NCI-H526 (cell line): ENCODE data around the gene PITPNM3.
"Not testable (repeated sequence)": the region's sequence is repeated elsewhere in the genome, so short reads cannot be mapped to it uniquely, and the experiment has no call there.

Experiments used
- DNase-seq, 2 experiments: peaks; one replicate each; lab custom pipeline; 2025; lab: John Stamatoyannopoulos, UW

The PITPNM3 gene

GRCh38 chr17:6574687-6575595 lies 18.6 kb upstream of the PITPNM3 start:
- DNase-seq, result no peak

GRCh38 chr17:6573982-6574686 lies 17.8 kb upstream of the PITPNM3 start:
- no peak for DNase-seq

GRCh38 chr17:6573495-6573894 lies 17.1 kb upstream of the PITPNM3 start:
- not testable (repeated sequence) for DNase-seq

GRCh38 chr17:6572972-6573370 lies 16.6 kb upstream of the PITPNM3 start:
- no peak for DNase-seq

DNA sequence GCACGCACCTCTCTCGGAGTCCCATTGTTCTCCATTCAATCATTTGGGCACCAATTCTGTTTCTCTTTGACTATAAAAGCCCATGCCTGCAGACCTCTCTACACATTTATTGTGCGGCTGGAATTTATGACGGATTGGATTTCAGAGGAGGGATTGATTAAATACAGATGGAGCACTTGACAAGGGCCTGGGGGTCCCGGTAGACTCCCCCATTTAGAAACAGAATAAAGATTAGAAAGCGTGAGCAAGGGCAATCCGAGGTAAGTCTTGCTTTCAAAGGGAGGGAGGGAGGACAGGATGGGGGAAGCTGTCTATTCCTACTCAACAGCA lies 15.1 kb upstream of the PITPNM3 start:
- no peak for DNase-seq

GRCh38 chr17:6570731-6571451 lies 14.5 kb upstream of the PITPNM3 start:
- DNase-seq, result no peak

DNA sequence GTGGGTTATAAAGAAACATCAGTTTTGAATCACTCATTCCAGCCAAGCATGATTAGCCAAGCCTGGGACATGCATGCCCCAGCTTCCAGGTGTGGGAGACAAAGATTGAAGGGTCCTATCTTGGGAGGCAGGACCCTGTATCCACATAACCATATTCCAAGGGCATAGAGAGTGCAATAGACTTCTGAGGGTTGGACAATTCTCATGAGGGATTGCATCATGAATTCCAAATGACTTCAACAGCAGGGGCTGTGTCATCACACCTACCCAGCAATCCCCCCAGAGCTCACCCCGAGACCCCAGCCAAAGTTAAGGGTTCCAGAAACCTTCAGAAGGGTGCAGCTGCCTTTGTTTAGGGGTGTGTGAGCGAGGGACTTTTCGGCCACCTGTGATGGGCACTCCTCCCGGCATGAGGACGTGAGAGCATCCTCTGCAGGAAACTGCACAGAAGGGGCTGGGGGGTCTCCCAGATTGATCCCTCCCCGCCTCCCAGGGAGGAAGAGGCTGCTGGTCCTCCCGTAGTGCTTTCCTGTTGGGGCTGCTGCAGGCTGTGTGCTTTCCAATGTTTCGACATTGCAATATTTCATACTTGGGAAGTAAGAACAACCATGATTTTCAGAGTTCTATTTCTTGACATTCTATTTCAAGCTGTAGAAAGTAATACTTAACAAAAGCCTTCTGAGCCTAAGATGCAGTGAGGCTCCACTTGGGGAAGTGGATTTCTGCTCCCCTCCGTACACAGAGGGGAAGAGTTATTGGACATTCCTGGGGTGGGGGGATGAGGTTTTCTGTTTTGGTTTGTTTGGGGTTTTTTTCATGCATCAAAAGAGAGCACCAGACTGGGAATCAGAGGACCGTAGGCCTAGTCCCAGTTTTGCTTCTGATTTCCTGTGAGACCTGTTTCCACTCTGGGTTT lies 13.3 kb upstream of the PITPNM3 start:
- no peak for DNase-seq

GRCh38 chr17:6568184-6568758 lies 11.9 kb upstream of the PITPNM3 start:
- DNase-seq, result peak in 1 of 2 experiments; percentile 20

DNA sequence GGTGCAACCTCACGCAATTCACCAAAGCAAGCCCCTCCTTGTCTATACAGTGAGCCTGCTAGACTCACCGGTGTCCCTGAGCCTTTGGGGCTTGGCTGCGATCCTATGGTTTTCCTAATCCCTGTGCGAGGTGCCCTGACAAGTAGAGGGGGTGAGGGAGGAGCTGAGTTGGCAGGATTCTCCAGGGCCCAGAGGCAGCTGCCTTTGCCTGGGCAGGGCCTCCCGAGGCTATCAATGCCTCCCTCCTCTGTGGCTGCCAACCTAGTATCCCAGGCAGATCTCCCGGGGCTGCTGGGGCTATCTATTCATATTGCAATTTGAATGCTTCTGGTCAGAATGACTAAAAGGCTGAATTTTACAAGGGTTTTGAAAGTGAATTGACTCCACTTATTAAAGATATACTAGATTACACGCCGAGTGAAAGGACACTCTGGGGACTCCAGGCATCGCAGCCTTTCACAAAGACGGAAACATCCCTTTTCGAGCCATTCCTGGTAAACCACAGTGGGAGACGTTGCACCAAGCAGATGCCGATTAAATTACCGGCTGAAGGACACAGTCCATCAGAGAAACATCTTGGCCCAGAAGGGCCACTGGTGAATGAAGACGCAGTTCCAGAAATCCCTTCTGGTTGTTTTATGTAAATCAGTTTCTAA lies 11.3 kb upstream of the PITPNM3 start:
- DNase-seq, result peak in 1 of 2 experiments; percentile 35

DNA sequence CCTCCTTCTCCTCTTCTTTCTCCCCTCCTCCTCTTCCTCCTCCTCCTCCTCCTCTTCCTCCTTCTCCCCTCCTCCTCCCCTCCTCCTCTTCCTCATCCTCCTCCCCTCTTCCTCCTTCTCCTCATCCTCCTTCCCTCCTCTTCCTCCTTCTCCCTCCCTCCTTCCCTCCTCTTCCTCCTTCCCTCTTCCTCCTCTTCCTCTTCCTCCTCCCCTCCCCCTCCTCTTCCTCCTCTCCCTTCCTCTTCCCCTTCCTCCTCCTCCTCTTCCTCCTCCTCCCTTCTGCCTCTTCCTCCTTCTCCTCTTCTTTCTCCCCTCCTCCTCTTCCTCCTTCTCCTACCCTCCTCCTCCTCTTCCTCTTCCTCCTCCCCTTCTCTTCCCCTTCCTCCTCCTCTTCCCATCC lies 5.1 kb upstream of the PITPNM3 start:
- no peak for DNase-seq

- no peak for DNase-seq
These were observed 4.1 kb upstream of the PITPNM3 start for GRCh38 chr17:6560496-6560895.

GRCh38 chr17:6559753-6560215 lies 3.4 kb upstream of the PITPNM3 start:
- no peak for DNase-seq

GRCh38 chr17:6558932-6559752 lies 2.8 kb upstream of the PITPNM3 start:
- no peak for DNase-seq

DNA sequence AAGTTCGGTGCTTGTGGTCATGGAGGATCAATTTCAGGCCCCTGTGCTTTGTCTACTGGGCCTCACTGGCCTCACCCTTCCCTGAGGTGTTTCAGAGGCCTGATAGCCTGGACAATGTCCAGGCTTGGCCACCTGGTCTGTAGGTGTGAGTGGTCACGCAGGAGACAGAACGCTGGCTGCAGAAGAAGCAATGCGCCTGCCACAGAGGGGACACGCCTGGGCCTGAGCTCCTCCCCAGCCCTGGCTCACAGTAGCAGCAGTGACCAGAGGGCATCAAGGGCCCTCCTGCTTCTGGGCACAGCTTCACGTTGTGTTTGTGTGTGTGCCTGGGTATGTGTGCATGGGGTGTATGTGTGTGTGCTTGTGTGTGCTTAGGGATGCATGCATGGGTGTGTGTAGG lies 1.9 kb upstream of the PITPNM3 start:
- no peak for DNase-seq

DNA sequence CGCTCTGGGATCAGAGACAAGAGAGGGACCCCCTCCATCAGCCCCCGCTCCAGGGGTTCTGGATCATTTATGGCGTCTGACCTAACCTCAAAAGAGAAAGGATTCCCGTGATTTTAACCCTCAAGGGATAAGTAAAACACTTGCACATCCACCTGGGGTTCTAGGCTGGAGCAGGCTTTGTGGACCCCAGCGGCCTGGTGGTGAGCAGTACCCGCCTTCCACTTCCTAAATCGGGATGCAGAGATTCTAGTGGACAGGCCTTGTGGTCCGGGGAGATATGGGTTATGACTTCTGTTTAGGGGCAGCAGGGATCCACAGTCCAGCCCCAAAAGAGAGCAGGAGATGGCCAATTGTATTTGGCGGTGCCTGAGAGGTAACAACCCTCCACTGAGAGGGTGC lies 684 bp upstream of the PITPNM3 start:
- no peak for DNase-seq

- peak in 1 of 2 experiments; percentile 30 for DNase-seq
These were observed 829 bp downstream of the PITPNM3 start for GRCh38 chr17:6555331-6556120.

GRCh38 chr17:6554871-6555330 lies 1.5 kb downstream of the PITPNM3 start:
- peak in 1 of 2 experiments; percentile 30 for DNase-seq

DNA sequence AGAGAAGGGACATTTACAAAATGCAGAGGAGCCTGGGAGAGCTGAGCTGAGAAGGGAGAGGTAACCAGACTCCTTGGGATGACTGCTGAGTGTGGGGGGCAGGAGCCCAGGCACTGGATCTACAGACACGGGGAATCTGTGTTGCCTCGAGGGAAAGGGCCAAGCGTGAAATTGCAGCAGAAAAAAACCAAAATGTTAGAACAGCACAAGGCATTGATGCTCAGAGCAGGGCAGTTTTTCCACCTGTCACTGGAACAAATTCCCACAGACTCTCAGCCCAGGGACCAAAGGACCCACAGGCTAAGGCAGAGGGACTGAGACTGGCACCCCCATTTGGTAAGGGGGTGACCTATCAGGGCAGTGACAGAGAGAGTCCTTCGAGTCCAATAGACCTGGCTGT lies 2.0 kb downstream of the PITPNM3 start:
- no peak for DNase-seq
